C4-2B (cell line): ENCODE data around the gene MYZAP.

Source experiments
- ZFX ChIP-seq: fragments of 450-650 bp; IDR thresholded peaks from 2 replicates; pipeline ENCODE4 v1.6.1; 2017
- TF ChIP-seq, protein P1 (sequence below): fragments of 450-650 bp; conservative IDR thresholded peaks from 2 replicates; pipeline ENCODE4 v1.5.1; 2017; ENCODE audit warnings: mild to moderate bottlenecking

DNA sequence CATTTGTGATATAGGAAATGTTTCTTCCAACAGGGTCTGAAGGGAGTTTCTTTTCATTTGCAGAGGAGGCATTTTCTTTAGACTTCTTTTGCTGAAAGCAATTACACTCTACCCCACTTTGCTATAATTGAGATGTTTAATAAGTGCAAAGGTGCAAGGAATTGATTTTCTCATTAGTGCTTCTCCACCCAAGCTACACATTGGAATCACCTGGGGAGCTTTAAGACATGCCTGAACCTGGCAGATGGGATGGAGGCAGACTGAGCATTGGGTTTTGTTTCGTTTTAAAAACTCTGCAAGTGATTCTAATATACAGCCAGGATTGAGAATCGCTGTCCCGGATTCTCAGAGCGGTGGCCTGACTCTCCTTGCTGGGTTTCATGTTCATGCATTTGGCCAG lies 52.1 kb downstream of the MYZAP start:
- TF ChIP-seq, protein P1, sequence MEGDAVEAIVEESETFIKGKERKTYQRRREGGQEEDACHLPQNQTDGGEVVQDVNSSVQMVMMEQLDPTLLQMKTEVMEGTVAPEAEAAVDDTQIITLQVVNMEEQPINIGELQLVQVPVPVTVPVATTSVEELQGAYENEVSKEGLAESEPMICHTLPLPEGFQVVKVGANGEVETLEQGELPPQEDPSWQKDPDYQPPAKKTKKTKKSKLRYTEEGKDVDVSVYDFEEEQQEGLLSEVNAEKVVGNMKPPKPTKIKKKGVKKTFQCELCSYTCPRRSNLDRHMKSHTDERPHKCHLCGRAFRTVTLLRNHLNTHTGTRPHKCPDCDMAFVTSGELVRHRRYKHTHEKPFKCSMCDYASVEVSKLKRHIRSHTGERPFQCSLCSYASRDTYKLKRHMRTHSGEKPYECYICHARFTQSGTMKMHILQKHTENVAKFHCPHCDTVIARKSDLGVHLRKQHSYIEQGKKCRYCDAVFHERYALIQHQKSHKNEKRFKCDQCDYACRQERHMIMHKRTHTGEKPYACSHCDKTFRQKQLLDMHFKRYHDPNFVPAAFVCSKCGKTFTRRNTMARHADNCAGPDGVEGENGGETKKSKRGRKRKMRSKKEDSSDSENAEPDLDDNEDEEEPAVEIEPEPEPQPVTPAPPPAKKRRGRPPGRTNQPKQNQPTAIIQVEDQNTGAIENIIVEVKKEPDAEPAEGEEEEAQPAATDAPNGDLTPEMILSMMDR, result no peak
- TF ChIP-seq ZFX, result no peak
